ENCODE measurements around the gene IL17C. TPM values are rescaled to one million over a fixed set of nuclear protein-coding genes. Genes with fewer than 3 reads are reported as not detected.
A peak's percentile ranks its signal among the peaks of the same experiment; 100 is the strongest.

Gene IL17C
- total and polyA plus RNA-seq, 2 of the 8 experiments (the other 6 are each of a cell fraction or from before 2014, with no cell fraction given): 1.1 to 1.9 TPM

GRCh38 chr16:88684569-88685155, 46.3 kb downstream of the IL17C start:
- peak overlapping the region; percentile 94; the same call in 1 of the 2 replicates for H2BK15ac ChIP-seq (ENCODE audit: low read length)
- no peaks in the 10 kb centered on the region for H3K79me2 ChIP-seq (ENCODE audit: control insufficient read depth in 1 of 2, insufficient read depth in 2 of 2, low read length in 2 of 2)
- ChIA-PET POLR2A (ENCODE audit: partially characterized antibody) (interaction anchor here (1.0 to 1.8 kb wide), 5 partner anchors 9 to 40 kb away, joined by 3 to 5 read pairs (median 4); partner anchors contain the start of genes CTU2, MVD and RNF166), CTCF (ENCODE audit: partially characterized antibody) (interaction anchor here (0.8 to 5.7 kb wide), 16 partner anchors 9 to 206 kb away, joined by 3 to 87 read pairs (median 5); no protein-coding TSS in a partner anchor)
- peaks cover 0 to 12% (median 9%) of the 10 kb centered on the region in 4 experiments; a peak in 3 of 7 replicates for H3K27me3 ChIP-seq (replicated peaks in 1 of 4; ENCODE audit: control insufficient read depth in 3 of 4, extremely low read depth in 1 of 4, insufficient read depth in 3 of 4, low read length in 3 of 4)
- peak overlapping the region in 3 of 4 experiments; percentile 61 to 77 (median 69); a peak in 5 of 8 replicates for H3K4me3 ChIP-seq (ENCODE audit: extremely low read depth in 1 of 4, insufficient read depth in 2 of 4, low read depth in 3 of 4, low read length in 4 of 4)
- no peak overlapping the region for H2BK5ac ChIP-seq (ENCODE audit: low read depth, low read length)
- H3K4me1 ChIP-seq (replicated peaks in 1 of 4; ENCODE audit: control insufficient read depth in 3 of 4, insufficient read depth in 4 of 4, low read length in 3 of 4): peaks cover 0 to 8% (median 6%) of the 10 kb centered on the region in 4 experiments; a peak in 6 of 7 replicates
- no peaks in the 10 kb centered on the region for H3K9me3 ChIP-seq (ENCODE audit: insufficient read depth in 2 of 2, low read depth in 1 of 2, low read length in 1 of 2)
- H2AK5ac ChIP-seq (ENCODE audit: low read depth, low read length): 0 out of 2 replicates have a peak overlapping the region, but pooled peaks have one; percentile 6
- no peak overlapping the region; the same call in 1 of the 2 replicates for H4K8ac ChIP-seq (ENCODE audit: extremely low read depth, insufficient read depth, low read length)
- WGBS, 2 experiments (ENCODE audit: extremely low coverage in 1 of 2, insufficient coverage in 1 of 2, insufficient read length in 1 of 2, insufficient replicate concordance in 2 of 2, low coverage in 1 of 2, low lambda C conversion rate in 2 of 2, missing lambda C conversion rate in 1 of 2): 75% methylated on average over 15 of the region's 15 CpGs; no CpG with 5 or more reads in 1 of the 2 experiments
- H4K91ac ChIP-seq (replicated peaks; ENCODE audit: insufficient read length, low read length): no peak overlapping the region
- no peak overlapping the region for H3K27ac ChIP-seq (ENCODE audit: low read depth, low read length)
- H3K14ac ChIP-seq (ENCODE audit: insufficient read length): no peak overlapping the region
- peak overlapping the region; percentile 69 to 95 for H3K4me2 ChIP-seq (ENCODE audit: insufficient read depth in 1 of 2, low read depth in 2 of 2, low read length in 2 of 2)
- H2BK12ac ChIP-seq (ENCODE audit: low read depth, low read length): no peak overlapping the region
- peaks cover 0 to 2% of the 10 kb centered on the region in 2 experiments for H4K20me1 ChIP-seq (replicated peaks in 1 of 2; ENCODE audit: control insufficient read depth in 1 of 2, insufficient read depth in 2 of 2, low read length in 2 of 2)
- H3K36me3 ChIP-seq (ENCODE audit: control insufficient read depth in 2 of 4, insufficient read depth in 4 of 4, low read length in 3 of 4): no peaks in the 10 kb centered on the region
- H2BK120ac ChIP-seq (replicated peaks; ENCODE audit: low read depth, low read length): no peak overlapping the region
- DNase-seq (ENCODE audit: low read depth in 1 of 2, low spot score in 2 of 2) (no peak), FAIRE-seq (no peak)
- no peak for TF ChIP-seq HDAC6 (IDR thresholded peaks at IDR 0.05; ENCODE audit: low read depth, low read length)
- TF ChIP-seq POLR2AphosphoS5 (IDR thresholded peaks at IDR 0.05; ENCODE audit: low read depth, low read length): no peak
- TF ChIP-seq EZH2 (IDR thresholded peaks at IDR 0.05; ENCODE audit: low read depth, low read length, severe bottlenecking): peak; percentile 11
- H4K5ac ChIP-seq (ENCODE audit: insufficient read length, low read depth, low read length): no peak overlapping the region
- H3K18ac ChIP-seq (ENCODE audit: extremely low read depth, low read length): no peak overlapping the region
- no peak overlapping the region for H3K56ac ChIP-seq (replicated peaks; ENCODE audit: insufficient read length, low read depth, low read length)
- no peaks in the 10 kb centered on the region for H3K79me1 ChIP-seq (ENCODE audit: low read depth, low read length)
- H3K4ac ChIP-seq (replicated peaks; ENCODE audit: insufficient read length, low read depth, low read length): no peak overlapping the region
- no peak overlapping the region for H3K9ac ChIP-seq (replicated peaks in 1 of 4; ENCODE audit: extremely low read depth in 1 of 4, low read depth in 3 of 4, low read length in 3 of 4)
- H2BK20ac ChIP-seq (ENCODE audit: low read length): no peak overlapping the region
- H2AFZ ChIP-seq (ENCODE audit: low read length): no peak overlapping the region
- H3K23ac ChIP-seq (ENCODE audit: insufficient read length): no peak overlapping the region
- H3K23me2 ChIP-seq (ENCODE audit: low read depth, low read length): peaks cover 13% of the 10 kb centered on the region; the same call in 1 of the 2 replicates

All from H1 (cell line).